HG03432 (cell line): ENCODE data around the gene ZNG1B.
"Not testable (repeated sequence)": the region's sequence is repeated elsewhere in the genome, so short reads cannot be mapped to it uniquely, and the experiment has no call there.

Source experiments
- ATAC-seq: cut with Tn5 transposase; IDR thresholded peaks from one replicate; pipeline ENCODE4 v1.9.1; 2021; ENCODE audit warnings: mild to moderate bottlenecking, moderate library complexity; ENCODE audit not compliant: unreplicated experiment

Gene ZNG1B

DNA sequence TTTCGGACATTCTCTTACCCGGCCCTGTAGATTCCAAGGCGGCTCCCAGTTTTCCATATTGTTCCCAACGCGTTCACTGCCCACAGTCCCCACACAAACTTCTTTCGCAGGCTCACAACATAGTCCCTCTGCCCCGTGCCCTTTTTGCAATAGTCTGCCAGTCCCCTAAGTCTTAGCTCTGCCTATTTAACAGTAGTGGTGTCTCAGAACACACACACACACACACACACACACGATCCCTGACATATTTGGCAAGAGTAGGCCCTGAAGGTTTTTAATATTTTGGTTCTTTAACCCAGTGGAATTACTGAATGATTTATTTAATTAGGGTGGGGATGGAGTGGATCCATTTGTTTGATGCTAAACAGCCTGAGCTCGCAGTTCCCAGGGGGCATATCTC is 105.0 kb downstream of the ZNG1B start:
- ATAC-seq = not testable (repeated sequence)
